IMR-90 (cell line): ENCODE data around the gene CACNB2.

Experiments used
- BHLHE40 ChIP-seq: fragments of 150-350 bp; IDR thresholded peaks from 2 replicates; pipeline ENCODE4 v1.6.1; 2016; ENCODE audit warnings: mild to moderate bottlenecking, low read depth, low read length
- MAFK ChIP-seq: IDR thresholded peaks from 2 replicates; pipeline ENCODE4 v1.6.1; 2012; ENCODE audit warnings: low read depth, low read length, improper control_type of control experiment
- MXI1 ChIP-seq: IDR thresholded peaks from 2 replicates; pipeline ENCODE4 v1.6.1; 2012; ENCODE audit warnings: low read depth, mild to moderate bottlenecking, low read length, moderate library complexity, borderline replicate concordance
- NFE2L2 ChIP-seq: fragments of 150-350 bp; IDR thresholded peaks from 2 replicates; pipeline ENCODE4 v1.6.1; 2016; ENCODE audit warnings: low read depth, mild to moderate bottlenecking, low read length
- POLR2A ChIP-seq: IDR thresholded peaks from 2 replicates; pipeline ENCODE4 v1.6.1; 2012; ENCODE audit warnings: mild to moderate bottlenecking, low read depth, low read length
- RAD21 ChIP-seq: IDR thresholded peaks from 2 replicates; pipeline ENCODE4 v1.6.1; 2012; ENCODE audit warnings: low read length, improper control_type of control experiment
- RCOR1 ChIP-seq: IDR thresholded peaks from 2 replicates; pipeline ENCODE4 v1.6.1; 2012; ENCODE audit warnings: mild to moderate bottlenecking, low read length, improper control_type of control experiment; ENCODE audit not compliant: insufficient replicate concordance
- RFX5 ChIP-seq: IDR thresholded peaks from 2 replicates; pipeline ENCODE4 v1.8.0; 2012; ENCODE audit warnings: low read depth, mild to moderate bottlenecking, low read length, moderate library complexity
- SMC3 ChIP-seq: fragments of 150-350 bp; IDR thresholded peaks from 2 replicates; pipeline ENCODE4 v1.6.1; 2016; ENCODE audit warnings: low read depth, mild to moderate bottlenecking, antibody characterized with exemption, low read length, moderate library complexity
- USF2 ChIP-seq: fragments of 150-350 bp; IDR thresholded peaks from 2 replicates; pipeline ENCODE4 v1.6.1; 2017; ENCODE audit warnings: mild to moderate bottlenecking, antibody characterized with exemption, low read length, low read depth
- TF ChIP-seq, protein P1 (sequence below): conservative IDR thresholded peaks from 2 replicates; pipeline ENCODE4 v1.5.1; 2012; ENCODE audit warnings: mild to moderate bottlenecking, low read depth, low read length, improper control_type of control experiment
- TF ChIP-seq, protein P2 (sequence below): fragments of 150-350 bp; IDR thresholded peaks from 2 replicates; pipeline ENCODE4 v1.6.1; 2016; ENCODE audit warnings: low read depth, mild to moderate bottlenecking, low read length, moderate library complexity, borderline replicate concordance

DNA sequence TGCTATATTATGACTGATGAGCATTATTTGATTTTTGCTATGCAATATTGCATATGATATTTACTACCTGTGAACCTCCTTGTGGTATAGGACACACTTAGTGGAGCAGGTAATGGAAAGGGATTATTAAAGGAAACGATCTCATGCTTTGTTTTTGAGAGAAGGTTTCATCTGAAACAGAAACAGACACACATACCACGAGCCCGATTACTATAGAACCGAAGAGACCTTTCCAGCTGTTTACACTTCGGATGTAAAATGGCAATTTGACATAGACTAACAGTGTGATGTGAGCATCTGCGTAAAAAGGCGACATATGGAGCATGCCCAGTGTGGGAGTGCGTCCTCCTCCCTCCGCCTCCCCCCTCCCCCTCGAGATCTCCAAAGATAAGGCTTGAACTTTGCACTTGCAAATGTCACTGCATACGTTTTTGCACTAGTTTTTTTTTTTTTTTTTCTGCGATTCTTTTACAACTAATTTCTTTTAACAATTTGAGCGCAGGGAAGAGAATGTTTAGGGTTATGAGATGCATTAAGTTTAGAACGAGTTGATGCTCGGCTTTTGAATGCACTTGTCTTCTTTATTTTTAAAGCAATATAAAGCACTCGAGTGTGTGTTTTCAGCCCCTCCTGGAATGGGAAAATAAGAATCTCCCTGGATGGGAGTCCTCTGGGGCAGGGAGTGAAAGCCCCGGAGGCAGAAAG lies 260.1 kb downstream of the CACNB2 start:
- TF ChIP-seq, protein P1, sequence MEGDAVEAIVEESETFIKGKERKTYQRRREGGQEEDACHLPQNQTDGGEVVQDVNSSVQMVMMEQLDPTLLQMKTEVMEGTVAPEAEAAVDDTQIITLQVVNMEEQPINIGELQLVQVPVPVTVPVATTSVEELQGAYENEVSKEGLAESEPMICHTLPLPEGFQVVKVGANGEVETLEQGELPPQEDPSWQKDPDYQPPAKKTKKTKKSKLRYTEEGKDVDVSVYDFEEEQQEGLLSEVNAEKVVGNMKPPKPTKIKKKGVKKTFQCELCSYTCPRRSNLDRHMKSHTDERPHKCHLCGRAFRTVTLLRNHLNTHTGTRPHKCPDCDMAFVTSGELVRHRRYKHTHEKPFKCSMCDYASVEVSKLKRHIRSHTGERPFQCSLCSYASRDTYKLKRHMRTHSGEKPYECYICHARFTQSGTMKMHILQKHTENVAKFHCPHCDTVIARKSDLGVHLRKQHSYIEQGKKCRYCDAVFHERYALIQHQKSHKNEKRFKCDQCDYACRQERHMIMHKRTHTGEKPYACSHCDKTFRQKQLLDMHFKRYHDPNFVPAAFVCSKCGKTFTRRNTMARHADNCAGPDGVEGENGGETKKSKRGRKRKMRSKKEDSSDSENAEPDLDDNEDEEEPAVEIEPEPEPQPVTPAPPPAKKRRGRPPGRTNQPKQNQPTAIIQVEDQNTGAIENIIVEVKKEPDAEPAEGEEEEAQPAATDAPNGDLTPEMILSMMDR: no peak
- TF ChIP-seq POLR2A: no peak
- TF ChIP-seq USF2: no peak
- no peak for TF ChIP-seq BHLHE40
- no peak for TF ChIP-seq RFX5
- no peak for TF ChIP-seq RAD21
- no peak for TF ChIP-seq SMC3
- no peak for TF ChIP-seq MXI1
- no peak for TF ChIP-seq NFE2L2
- no peak for TF ChIP-seq MAFK
- TF ChIP-seq RCOR1: no peak
- TF ChIP-seq, protein P2, sequence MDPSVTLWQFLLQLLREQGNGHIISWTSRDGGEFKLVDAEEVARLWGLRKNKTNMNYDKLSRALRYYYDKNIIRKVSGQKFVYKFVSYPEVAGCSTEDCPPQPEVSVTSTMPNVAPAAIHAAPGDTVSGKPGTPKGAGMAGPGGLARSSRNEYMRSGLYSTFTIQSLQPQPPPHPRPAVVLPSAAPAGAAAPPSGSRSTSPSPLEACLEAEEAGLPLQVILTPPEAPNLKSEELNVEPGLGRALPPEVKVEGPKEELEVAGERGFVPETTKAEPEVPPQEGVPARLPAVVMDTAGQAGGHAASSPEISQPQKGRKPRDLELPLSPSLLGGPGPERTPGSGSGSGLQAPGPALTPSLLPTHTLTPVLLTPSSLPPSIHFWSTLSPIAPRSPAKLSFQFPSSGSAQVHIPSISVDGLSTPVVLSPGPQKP: no peak
